Upper lobe of left lung (tissue), 6 donors: ENCODE data around the gene FRY. TPM values are rescaled to one million over a fixed set of nuclear protein-coding genes. Genes with fewer than 3 reads are reported as not detected.

Source experiments
- ATAC-seq, 2 donors: fragments of 200-7000 bp; cut with Tn5 transposase; one replicate each; pipeline ENCODE4 v1.9.1; 2022; ENCODE audit warnings: mild to moderate bottlenecking in 2 of 2, moderate library complexity in 2 of 2; ENCODE audit not compliant: low FRiP score in 2 of 2
- DNase-seq, 2 donors: peaks; one replicate each; pipeline ENCODE4 v3.0.0-alpha.2; 2019 to 2020
- H3K27ac ChIP-seq, 4 donors: fragments of 200-600 bp; sonication (generic); one replicate each; pipeline ENCODE4 v1.5.1; 2016 to 2019
- H3K27me3 ChIP-seq, 4 donors: fragments of 200-600 bp; sonication (generic); one replicate each; pipeline ENCODE4 v1.5.1; 2017 to 2019
- H3K36me3 ChIP-seq, 4 donors: fragments of 200-600 bp; sonication (generic); one replicate each; pipeline ENCODE4 v1.5.1; 2016 to 2019
- H3K4me1 ChIP-seq, 4 donors: fragments of 200-600 bp; sonication (generic); one replicate each; pipeline ENCODE4 v1.5.1; 2018 to 2019
- H3K4me3 ChIP-seq, 4 donors: fragments of 200-600 bp; sonication (generic); one replicate each; pipeline ENCODE4 v1.5.1; 2017 to 2019; ENCODE audit warnings: mild to moderate bottlenecking in 2 of 4, moderate library complexity in 1 of 4
- H3K9me3 ChIP-seq, 4 donors: fragments of 200-600 bp; sonication (generic); one replicate each; pipeline ENCODE4 v1.5.1; 2018 to 2019
- CTCF ChIP-seq, 6 experiments: fragments of 450-650 bp in 4 of 6; fragments of 200-600 bp in 2 of 6; sonication (generic) in 2 of 6; IDR thresholded peaks; one replicate each; pipeline ENCODE4 v1.5.1; 2016 to 2019; ENCODE audit warnings: antibody characterized with exemption in 6 of 6
- EP300 ChIP-seq, 4 donors: sonication (generic); formaldehyde crosslinking; IDR thresholded peaks; one replicate each; pipeline ENCODE4 v1.5.1; 2017; ENCODE audit warnings: antibody characterized with exemption in 4 of 4, control low read depth in 2 of 4
- POLR2A ChIP-seq, 4 donors: fragments of 450-650 bp; IDR thresholded peaks; one replicate each; pipeline ENCODE4 v1.5.1; 2016 to 2017; ENCODE audit warnings: antibody characterized with exemption in 4 of 4, mild to moderate bottlenecking in 2 of 4
- POLR2AphosphoS5 ChIP-seq, 2 donors: sonication (generic); formaldehyde crosslinking; IDR thresholded peaks; one replicate each; pipeline ENCODE4 v1.5.1; 2017; ENCODE audit warnings: antibody characterized with exemption in 2 of 2
- WGBS, 2 donors: methylation state at CpG; one replicate each; pipeline ENCODE4 v1.1.5; 2017 to 2018; 5-methylcytosine and 5-hydroxymethylcytosine counted together
- total RNA-seq, 6 donors: library from RNA; depleted of rRNA in 4 of 6; stranded (reverse); fragments of >200 nt in 4 of 6; gene quantifications; one replicate each; pipeline versions ENCODE4 v1.1.0 to v1.2.1, GENCODE V29; 2016 to 2021
- donor health status: DM: no; HTN: no; CAD: no; lungs with moderate emphysema.
- donor health status: DM: no; HTN: yes; CAD: no; lungs with severe emphysema.

The FRY gene
- total RNA-seq, 6 donors from 2014 or later = 58.3 to 88.9 (median 65.8) TPM

GRCh38 chr13:32281096-32281495 is 249.5 kb downstream of the FRY start:
- Histone ChIP-seq H3K27ac (no peak overlapping the region), H3K4me1 (peaks cover 7 to 14% (median 7%) of the 10 kb centered on the region in 4 donors), H3K4me3 (no peak overlapping the region), H3K36me3 (peaks cover 0 to 57% (median 32%) of the 10 kb centered on the region in 4 donors), H3K9me3 (no peaks in the 10 kb centered on the region), H3K27me3 (no peaks in the 10 kb centered on the region)
- DNase-seq = no peak
- no peak for ATAC-seq
- TF ChIP-seq EP300 (IDR thresholded peaks at IDR 0.05) = no peak
- no peak for TF ChIP-seq POLR2A (IDR thresholded peaks at IDR 0.05)
- no peak for TF ChIP-seq CTCF (IDR thresholded peaks at IDR 0.05)
- no peak for TF ChIP-seq POLR2AphosphoS5 (IDR thresholded peaks at IDR 0.05)
- WGBS, 2 donors = 96% methylated on average over 1 of the region's 1 CpG

- WGBS, 2 donors = 88 to 93% methylated on average over 2 of the region's 2 CpGs
- Histone ChIP-seq H3K27me3 (no peaks in the 10 kb centered on the region), H3K4me1 (peaks cover 7 to 14% (median 7%) of the 10 kb centered on the region in 4 donors), H3K36me3 (peaks cover 0 to 47% (median 22%) of the 10 kb centered on the region in 4 donors), H3K9me3 (no peaks in the 10 kb centered on the region), H3K27ac (no peak overlapping the region), H3K4me3 (no peak overlapping the region)
- no peak for DNase-seq
- ATAC-seq = no peak
- TF ChIP-seq POLR2A (IDR thresholded peaks at IDR 0.05) (no peak), EP300 (IDR thresholded peaks at IDR 0.05) (no peak)
Observed at GRCh38 chr13:32282096-32282711, 250.6 kb downstream of the FRY start.

- Histone ChIP-seq H3K27ac (peak overlapping the region in 3 of 4 donors; percentile 12 to 68 (median 66)), H3K36me3 (peaks cover 0 to 29% (median under 1%) of the 10 kb centered on the region in 4 donors), H3K4me3 (no peak overlapping the region), H3K27me3 (no peaks in the 10 kb centered on the region), H3K4me1 (peaks cover 7 to 14% (median 7%) of the 10 kb centered on the region in 4 donors), H3K9me3 (no peaks in the 10 kb centered on the region)
- no peak for DNase-seq
- no peak for TF ChIP-seq POLR2A (IDR thresholded peaks at IDR 0.05)
- no peak for TF ChIP-seq CTCF (IDR thresholded peaks at IDR 0.05)
- no peak for TF ChIP-seq POLR2AphosphoS5 (IDR thresholded peaks at IDR 0.05)
- no peak for TF ChIP-seq EP300 (IDR thresholded peaks at IDR 0.05)
- 27 to 48% methylated on average over 6 of the region's 6 CpGs for WGBS, 2 donors
- ATAC-seq = no peak
Observed at GRCh38 chr13:32284927-32285632, 253.5 kb downstream of the FRY start.

- ATAC-seq (no peak), DNase-seq (no peak)
- Histone ChIP-seq H3K9me3 (no peaks in the 10 kb centered on the region), H3K27ac (peak overlapping the region in 2 of 4 donors; percentile 66 to 68), H3K36me3 (peaks cover 0 to 34% (median 3%) of the 10 kb centered on the region in 4 donors), H3K4me1 (peaks cover 7 to 14% (median 7%) of the 10 kb centered on the region in 4 donors), H3K4me3 (no peak overlapping the region), H3K27me3 (no peaks in the 10 kb centered on the region)
- no peak for TF ChIP-seq POLR2AphosphoS5 (IDR thresholded peaks at IDR 0.05)
- no peak for TF ChIP-seq CTCF (IDR thresholded peaks at IDR 0.05)
- TF ChIP-seq EP300 (IDR thresholded peaks at IDR 0.05) = no peak
- no peak for TF ChIP-seq POLR2A (IDR thresholded peaks at IDR 0.05)
- WGBS, 2 donors = 27 to 43% methylated on average over 4 of the region's 4 CpGs
Observed at GRCh38 chr13:32285633-32285965, 254.0 kb downstream of the FRY start.

- no peak for ATAC-seq
- TF ChIP-seq POLR2AphosphoS5 (IDR thresholded peaks at IDR 0.05) (no peak), CTCF (IDR thresholded peaks at IDR 0.05) (no peak), POLR2A (IDR thresholded peaks at IDR 0.05) (no peak), EP300 (IDR thresholded peaks at IDR 0.05) (no peak)
- Histone ChIP-seq H3K4me3 (no peak overlapping the region), H3K27ac (no peak overlapping the region), H3K36me3 (peaks cover 0 to 30% (median 10%) of the 10 kb centered on the region in 4 donors), H3K9me3 (no peaks in the 10 kb centered on the region), H3K27me3 (no peaks in the 10 kb centered on the region), H3K4me1 (no peaks in the 10 kb centered on the region)
- 58 to 65% methylated on average over 2 of the region's 2 CpGs for WGBS, 2 donors
- DNase-seq = no peak
Observed at GRCh38 chr13:32297206-32297605, 265.6 kb downstream of the FRY start.
